Measurements from ENCODE around the gene PRDM15.

Gene PRDM15

GRCh38 chr21:41861987-41862386 is 17.2 kb downstream of the PRDM15 start:
- DNase-seq: no peak

GRCh38 chr21:41861255-41861654 is 17.9 kb downstream of the PRDM15 start:
- no peak for DNase-seq

- no peak for DNase-seq
Observed at GRCh38 chr21:41859297-41859980, 19.7 kb downstream of the PRDM15 start.

- no peak for DNase-seq
Observed at GRCh38 chr21:41858466-41859296, 20.5 kb downstream of the PRDM15 start.

GRCh38 chr21:41857771-41858300 is 21.3 kb downstream of the PRDM15 start:
- no peak for DNase-seq

GRCh38 chr21:41856572-41856971 is 22.6 kb downstream of the PRDM15 start:
- DNase-seq: no peak

- DNase-seq: no peak
Observed at GRCh38 chr21:41854426-41854995, 24.6 kb downstream of the PRDM15 start.

GRCh38 chr21:41852929-41853320 is 26.2 kb downstream of the PRDM15 start:
- DNase-seq: no peak

- no peak for DNase-seq
Observed at GRCh38 chr21:41852151-41852928, 26.8 kb downstream of the PRDM15 start.

GRCh38 chr21:41851090-41851790 is 27.9 kb downstream of the PRDM15 start:
- peak; percentile 25 for DNase-seq

- no peak for DNase-seq
Observed at GRCh38 chr21:41850085-41850484, 29.1 kb downstream of the PRDM15 start.

- DNase-seq: no peak
Observed at GRCh38 chr21:41848958-41849580, 30.1 kb downstream of the PRDM15 start.

- no peak for DNase-seq
Observed at GRCh38 chr21:41848533-41848932, 30.6 kb downstream of the PRDM15 start.

GRCh38 chr21:41847066-41847804 is 31.9 kb downstream of the PRDM15 start:
- no peak for DNase-seq

GRCh38 chr21:41846536-41846935 is 32.6 kb downstream of the PRDM15 start:
- no peak for DNase-seq

GRCh38 chr21:41846033-41846317 is 33.2 kb downstream of the PRDM15 start:
- no peak for DNase-seq

GRCh38 chr21:41845310-41846032 is 33.7 kb downstream of the PRDM15 start:
- no peak for DNase-seq

GRCh38 chr21:41843584-41843983 is 35.6 kb downstream of the PRDM15 start:
- no peak for DNase-seq

GRCh38 chr21:41840880-41841279 is 38.3 kb downstream of the PRDM15 start:
- DNase-seq: no peak

- DNase-seq: no peak
Observed at GRCh38 chr21:41839387-41840000, 39.6 kb downstream of the PRDM15 start.
